Activated CD8-positive, alpha-beta memory T cell treated with anti-CD3 and anti-CD28 coated beads, Interleukin-2, amount 10 ng/mL, durations not matched to agents 7 days and 5 days (primary cell): Measurements from ENCODE around the gene GJA4. TPM values are rescaled to one million over a fixed set of nuclear protein-coding genes. Genes with fewer than 3 reads are reported as not detected.

Experiments
- ATAC-seq: fragments of 150-1000 bp; cut with Tn5 transposase; one replicate; pipeline ENCODE4 v1.10.0; 2021; ENCODE audit warnings: moderate library complexity
- CTCF ChIA-PET: fragments of 350-600 bp; sonication (Branson Sonifier 250); formaldehyde crosslinking; loops from one replicate; lab custom pipeline; 2021; ENCODE audit warnings: antibody characterized with exemption; lab: Charles Lee
- DNase-seq: peaks from one replicate; pipeline ENCODE4 v3.0.0-alpha.2; 2020
- H3K27ac Mint-ChIP-seq: one replicate; pipeline ENCODE4 v1.8.0; 2021; ENCODE audit warnings: mild to moderate bottlenecking, mixed read lengths
- H3K27me3 Mint-ChIP-seq: one replicate; pipeline ENCODE4 v1.8.0; 2021; ENCODE audit warnings: mixed read lengths
- H3K36me3 Mint-ChIP-seq: one replicate; pipeline ENCODE4 v1.8.0; 2021; ENCODE audit warnings: mild to moderate bottlenecking, mixed read lengths
- H3K4me1 Mint-ChIP-seq: one replicate; pipeline ENCODE4 v1.8.0; 2021; ENCODE audit warnings: mixed read lengths
- H3K4me3 Mint-ChIP-seq: one replicate; pipeline ENCODE4 v1.8.0; 2021; ENCODE audit warnings: mild to moderate bottlenecking, moderate library complexity, mixed read lengths
- H3K9me3 Mint-ChIP-seq: one replicate; pipeline ENCODE4 v1.8.0; 2022; ENCODE audit warnings: low read depth, mixed read lengths
- total RNA-seq, 2 experiments: library from RNA; stranded (reverse); gene quantifications; one replicate each; pipeline ENCODE4 v1.2.3, GENCODE V29; 2021

Gene GJA4
- total RNA-seq, 2 experiments from 2014 or later = not detected

DNA sequence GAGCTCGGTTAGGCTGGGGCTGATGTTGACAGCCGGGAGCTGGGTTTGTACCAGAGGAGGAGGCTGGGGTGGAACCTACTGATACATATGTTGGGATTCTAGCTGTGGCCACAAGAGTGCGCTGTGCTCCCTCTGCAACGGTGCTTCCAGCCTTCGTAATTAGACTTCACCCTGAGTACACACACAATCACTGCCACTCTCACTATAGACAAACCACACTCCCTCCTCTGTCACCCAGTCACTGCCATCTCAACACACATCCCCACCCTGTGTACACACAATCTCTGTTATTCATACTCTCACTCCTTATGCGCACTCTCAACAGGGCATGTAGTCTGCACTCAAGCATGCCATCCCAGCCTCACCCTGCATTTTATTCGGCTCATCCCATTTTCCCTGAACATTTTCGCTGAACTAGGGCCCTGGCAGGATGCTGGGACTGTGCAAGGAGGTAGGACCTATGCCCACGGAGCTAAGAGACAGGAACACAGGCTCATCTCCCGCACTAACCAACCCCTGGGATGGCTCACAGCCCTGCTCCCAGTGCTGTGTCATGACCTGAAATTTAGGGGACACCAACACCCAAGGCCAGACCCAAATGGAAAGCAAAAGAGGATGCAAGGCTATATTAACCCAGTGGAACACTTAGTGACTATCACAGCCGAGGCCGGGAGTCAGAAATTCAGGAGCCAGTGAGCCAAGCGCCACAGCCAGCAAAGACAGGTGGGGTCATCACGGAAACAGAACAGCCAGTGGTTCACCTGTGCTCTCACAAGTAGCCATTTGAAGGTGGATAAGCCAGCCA is 6.1 kb upstream of the GJA4 start:
- peak; percentile 76 for DNase-seq
- peaks cover 22% of the 10 kb centered on the region for H3K27me3 Mint-ChIP-seq
- peak; percentile 85 for ATAC-seq
- CTCF ChIA-PET = interaction anchor here (0.8 to 6.7 kb wide), 9 partner anchors 10 to 245 kb away, joined by 3 to 51 read pairs (median 4); partner anchors contain the start of genes SMIM12 and ZMYM6
- no peaks in the 10 kb centered on the region for H3K36me3 Mint-ChIP-seq
- no peak overlapping the region for H3K4me3 Mint-ChIP-seq
- no peak overlapping the region for H3K27ac Mint-ChIP-seq
- H3K4me1 Mint-ChIP-seq = peaks cover 6% of the 10 kb centered on the region
- H3K9me3 Mint-ChIP-seq = no peaks in the 10 kb centered on the region

DNA sequence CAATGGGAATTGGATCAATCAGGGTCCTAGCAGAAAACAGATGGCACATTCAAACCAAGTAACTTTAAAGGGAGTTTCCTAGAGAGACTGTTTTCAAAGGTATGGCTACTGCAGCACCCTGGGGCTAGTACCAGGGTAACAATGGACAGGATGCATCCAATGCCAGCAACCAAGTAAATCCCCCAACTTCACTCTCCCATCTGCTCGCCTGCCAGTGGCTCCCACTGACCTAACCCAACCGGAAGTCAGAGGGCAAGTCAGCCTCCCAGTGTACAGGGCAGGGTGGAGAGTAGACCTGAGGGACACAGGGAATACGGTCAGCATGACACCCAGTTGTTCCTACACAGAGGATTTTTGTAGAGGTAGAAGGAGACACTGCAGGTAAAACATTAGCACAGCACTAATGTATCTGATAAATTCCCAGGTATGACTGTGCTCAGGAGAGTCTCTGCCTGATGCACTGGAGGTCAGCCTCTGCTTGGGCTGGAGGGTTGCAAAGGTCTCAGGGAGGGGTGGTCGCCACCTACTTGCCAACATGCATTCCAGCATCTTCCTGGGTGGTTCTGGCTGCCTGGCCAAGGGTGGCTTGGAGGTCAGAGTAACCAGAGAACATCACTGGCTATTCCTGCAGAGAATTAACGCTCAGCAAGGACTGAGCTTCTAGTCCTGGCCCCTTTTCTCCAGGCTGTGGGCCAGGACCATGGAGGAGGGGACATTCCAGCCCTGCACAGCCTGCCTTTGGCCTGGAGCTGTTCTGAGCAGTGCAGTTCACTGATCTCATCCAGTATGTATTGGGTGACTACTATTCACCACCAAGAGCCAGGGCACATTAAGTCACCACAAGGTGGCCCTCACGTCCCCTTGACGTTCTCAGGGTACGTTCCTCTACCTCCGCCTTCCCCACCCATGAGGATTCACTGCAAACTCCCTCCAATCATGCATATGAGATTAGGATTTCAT is 5.1 kb upstream of the GJA4 start:
- peaks cover 22% of the 10 kb centered on the region for H3K27me3 Mint-ChIP-seq
- no peak for ATAC-seq

DNA sequence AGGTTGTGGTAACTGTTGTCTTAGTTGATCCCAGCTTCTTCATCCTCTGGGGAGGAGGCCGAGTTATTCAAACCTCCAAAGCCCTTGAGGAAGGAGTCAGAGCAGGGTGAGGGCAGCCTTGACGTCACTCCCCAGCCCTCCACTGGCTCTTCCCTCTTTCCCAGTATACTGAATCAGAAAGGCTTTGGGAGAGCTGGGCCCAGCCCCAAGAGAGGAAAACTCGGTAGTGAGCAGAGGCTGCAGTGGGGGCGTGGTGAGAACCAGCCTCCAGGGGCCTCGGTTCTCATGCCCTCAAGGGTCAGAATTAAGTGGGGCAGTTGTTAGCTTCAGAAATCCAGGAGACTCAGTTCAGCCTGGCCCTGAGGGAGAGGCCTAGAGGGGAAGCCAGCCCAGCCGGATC is 1.8 kb upstream of the GJA4 start:
- H3K27ac Mint-ChIP-seq = no peak overlapping the region
- no peaks in the 10 kb centered on the region for H3K36me3 Mint-ChIP-seq
- ATAC-seq = no peak
- H3K27me3 Mint-ChIP-seq = peaks cover 21% of the 10 kb centered on the region
- no peak overlapping the region for H3K4me3 Mint-ChIP-seq
- CTCF ChIA-PET = interaction anchor here (1.4 to 6.7 kb wide), 2 partner anchors 61 to 75 kb away, joined by 5 to 51 read pairs; no protein-coding TSS in a partner anchor
- no peak for DNase-seq
- no peaks in the 10 kb centered on the region for H3K9me3 Mint-ChIP-seq
- H3K4me1 Mint-ChIP-seq = peaks cover 9% of the 10 kb centered on the region

More for the DNA sequence above, 5.1 kb upstream of the GJA4 start:
- H3K36me3 Mint-ChIP-seq = no peaks in the 10 kb centered on the region
- peaks cover 9% of the 10 kb centered on the region for H3K4me1 Mint-ChIP-seq
- no peaks in the 10 kb centered on the region for H3K9me3 Mint-ChIP-seq
- CTCF ChIA-PET = interaction anchor here (0.9 to 6.7 kb wide), 7 partner anchors 9 to 97 kb away, joined by 3 to 51 read pairs (median 4); partner anchors contain the start of gene SMIM12
- no peak overlapping the region for H3K4me3 Mint-ChIP-seq
- peak; percentile 40 for DNase-seq
- H3K27ac Mint-ChIP-seq = no peak overlapping the region

DNA sequence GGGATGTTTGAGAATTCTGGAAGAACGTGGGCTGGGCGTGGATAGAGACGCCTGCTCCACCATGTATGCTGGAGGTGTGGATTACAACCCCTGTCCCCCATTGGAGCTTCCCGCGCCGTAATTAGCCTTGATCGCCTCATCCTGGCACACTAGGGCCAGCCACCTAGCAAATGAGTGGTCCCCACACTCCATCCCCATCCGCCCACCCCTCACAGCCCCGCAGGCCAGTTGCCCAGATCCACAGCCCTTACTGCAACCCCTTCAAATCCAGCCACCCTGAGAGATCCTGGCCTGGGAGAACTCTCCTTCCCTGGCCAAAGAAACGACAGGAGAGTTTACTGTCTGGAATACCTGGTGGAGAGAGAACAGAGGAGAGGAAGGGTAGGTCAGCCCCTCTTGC is 375 bp upstream of the GJA4 start:
- no peak overlapping the region for H3K27ac Mint-ChIP-seq
- H3K4me1 Mint-ChIP-seq = peaks cover 7% of the 10 kb centered on the region
- ATAC-seq (no peak), DNase-seq (no peak)
- peaks cover 21% of the 10 kb centered on the region for H3K27me3 Mint-ChIP-seq
- no peaks in the 10 kb centered on the region for H3K36me3 Mint-ChIP-seq
- no peak overlapping the region for H3K4me3 Mint-ChIP-seq
- H3K9me3 Mint-ChIP-seq = no peaks in the 10 kb centered on the region
- CTCF ChIA-PET = no interaction called here

DNA sequence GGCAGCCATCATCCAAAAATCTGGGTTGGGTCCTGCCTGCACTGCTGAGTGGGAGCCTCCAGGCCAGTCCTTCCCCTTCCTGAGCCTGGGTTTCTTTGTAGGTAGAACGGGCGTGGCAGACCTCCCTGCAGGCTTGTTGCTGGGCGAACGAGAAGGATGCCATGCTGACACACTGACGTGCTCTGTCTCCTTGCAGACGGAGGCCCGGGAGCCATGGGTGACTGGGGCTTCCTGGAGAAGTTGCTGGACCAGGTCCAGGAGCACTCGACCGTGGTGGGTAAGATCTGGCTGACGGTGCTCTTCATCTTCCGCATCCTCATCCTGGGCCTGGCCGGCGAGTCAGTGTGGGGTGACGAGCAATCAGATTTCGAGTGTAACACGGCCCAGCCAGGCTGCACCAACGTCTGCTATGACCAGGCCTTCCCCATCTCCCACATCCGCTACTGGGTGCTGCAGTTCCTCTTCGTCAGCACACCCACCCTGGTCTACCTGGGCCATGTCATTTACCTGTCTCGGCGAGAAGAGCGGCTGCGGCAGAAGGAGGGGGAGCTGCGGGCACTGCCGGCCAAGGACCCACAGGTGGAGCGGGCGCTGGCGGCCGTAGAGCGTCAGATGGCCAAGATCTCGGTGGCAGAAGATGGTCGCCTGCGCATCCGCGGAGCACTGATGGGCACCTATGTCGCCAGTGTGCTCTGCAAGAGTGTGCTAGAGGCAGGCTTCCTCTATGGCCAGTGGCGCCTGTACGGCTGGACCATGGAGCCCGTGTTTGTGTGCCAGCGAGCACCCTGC is 1.4 kb downstream of the GJA4 start:
- H3K27me3 Mint-ChIP-seq = peaks cover 21% of the 10 kb centered on the region
- no peaks in the 10 kb centered on the region for H3K9me3 Mint-ChIP-seq
- H3K4me3 Mint-ChIP-seq = no peak overlapping the region
- DNase-seq (no peak), ATAC-seq (no peak)
- peaks cover 7% of the 10 kb centered on the region for H3K4me1 Mint-ChIP-seq
- no peak overlapping the region for H3K27ac Mint-ChIP-seq
- CTCF ChIA-PET = no interaction called here
- no peaks in the 10 kb centered on the region for H3K36me3 Mint-ChIP-seq

DNA sequence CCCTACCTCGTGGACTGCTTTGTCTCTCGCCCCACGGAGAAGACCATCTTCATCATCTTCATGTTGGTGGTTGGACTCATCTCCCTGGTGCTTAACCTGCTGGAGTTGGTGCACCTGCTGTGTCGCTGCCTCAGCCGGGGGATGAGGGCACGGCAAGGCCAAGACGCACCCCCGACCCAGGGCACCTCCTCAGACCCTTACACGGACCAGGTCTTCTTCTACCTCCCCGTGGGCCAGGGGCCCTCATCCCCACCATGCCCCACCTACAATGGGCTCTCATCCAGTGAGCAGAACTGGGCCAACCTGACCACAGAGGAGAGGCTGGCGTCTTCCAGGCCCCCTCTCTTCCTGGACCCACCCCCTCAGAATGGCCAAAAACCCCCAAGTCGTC is 2.0 kb downstream of the GJA4 start:
- no peak overlapping the region for H3K4me3 Mint-ChIP-seq
- peaks cover 21% of the 10 kb centered on the region for H3K27me3 Mint-ChIP-seq
- CTCF ChIA-PET = no interaction called here
- no peak for DNase-seq
- ATAC-seq = no peak
- H3K27ac Mint-ChIP-seq = no peak overlapping the region
- H3K36me3 Mint-ChIP-seq = no peaks in the 10 kb centered on the region
- H3K4me1 Mint-ChIP-seq = peaks cover 7% of the 10 kb centered on the region
- H3K9me3 Mint-ChIP-seq = no peaks in the 10 kb centered on the region

DNA sequence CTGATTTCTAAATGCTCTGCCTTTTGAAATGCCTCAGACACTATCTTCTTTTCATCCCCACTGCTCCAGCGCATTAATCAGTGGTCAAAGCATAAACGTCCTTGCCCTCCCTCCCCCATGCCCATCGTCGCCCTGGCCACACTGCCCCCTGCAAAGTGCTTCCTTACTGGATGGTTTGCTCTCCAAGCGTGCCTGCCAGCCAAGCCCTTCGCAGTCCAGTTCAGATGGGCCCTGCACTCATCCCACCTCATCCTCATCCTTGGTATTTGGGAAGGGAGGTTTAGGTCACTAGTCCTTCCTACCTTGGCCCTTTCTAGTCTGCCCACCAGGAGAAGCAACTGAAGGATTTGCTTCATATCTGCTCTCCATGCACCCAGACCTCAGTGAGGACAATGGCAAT is 3.1 kb downstream of the GJA4 start:
- CTCF ChIA-PET = interaction anchor here (1.6 kb wide), 1 partner anchor 57 kb away, joined by 7 read pairs; no protein-coding TSS in a partner anchor
- H3K36me3 Mint-ChIP-seq = no peaks in the 10 kb centered on the region
- peaks cover 21% of the 10 kb centered on the region for H3K27me3 Mint-ChIP-seq
- peaks cover 6% of the 10 kb centered on the region for H3K4me1 Mint-ChIP-seq
- DNase-seq (no peak), ATAC-seq (no peak)
- no peak overlapping the region for H3K4me3 Mint-ChIP-seq
- H3K9me3 Mint-ChIP-seq = no peaks in the 10 kb centered on the region
- H3K27ac Mint-ChIP-seq = no peak overlapping the region

DNA sequence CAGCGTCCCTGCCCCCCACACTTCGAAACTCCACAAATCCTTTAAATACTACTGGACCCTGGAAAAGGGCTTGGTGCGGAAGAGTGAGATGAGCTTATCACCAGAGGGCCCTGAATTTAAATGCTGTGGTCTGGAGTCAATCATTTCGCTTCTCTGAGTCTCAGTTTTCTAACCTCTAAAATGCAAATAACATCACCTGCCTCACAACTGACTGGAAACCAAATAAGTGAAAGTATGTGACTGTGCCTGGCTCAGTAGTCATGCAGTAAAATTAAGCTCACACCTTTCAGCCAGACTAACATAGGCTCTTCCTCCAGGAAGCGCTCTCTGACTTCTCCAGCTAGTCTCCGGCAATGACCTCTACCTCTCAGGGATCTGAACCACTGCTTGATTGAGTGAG is 4.2 kb downstream of the GJA4 start:
- no peak for DNase-seq
- Mint-ChIP-seq H3K4me3 (no peak overlapping the region), H3K4me1 (peaks cover 6% of the 10 kb centered on the region), H3K9me3 (no peaks in the 10 kb centered on the region), H3K36me3 (no peaks in the 10 kb centered on the region), H3K27ac (no peak overlapping the region), H3K27me3 (peaks cover 14% of the 10 kb centered on the region)
- CTCF ChIA-PET = interaction anchor here (1.3 to 1.6 kb wide), 3 partner anchors 8 to 56 kb away, joined by 3 to 7 read pairs (median 5); no protein-coding TSS in a partner anchor
- ATAC-seq = no peak

DNA sequence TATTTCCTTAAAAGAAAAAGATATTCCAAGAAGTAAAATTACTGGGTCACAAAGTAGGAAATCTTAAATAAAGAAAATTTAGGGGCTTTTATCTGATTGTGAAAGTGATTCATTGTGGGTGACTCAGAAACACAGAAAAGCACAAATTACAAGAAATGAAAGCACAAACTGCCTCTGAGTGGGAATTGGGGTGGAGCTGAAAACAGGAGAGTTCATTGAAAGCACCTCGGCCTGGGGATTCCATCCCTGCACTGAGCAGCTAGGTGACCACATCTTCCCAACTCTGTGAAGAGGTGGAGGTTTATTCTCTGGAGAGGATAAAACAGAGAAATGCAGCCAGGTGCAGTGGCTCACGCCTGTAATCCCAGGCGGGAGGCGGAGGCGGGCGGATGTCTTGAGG is 7.4 kb downstream of the GJA4 start:
- Mint-ChIP-seq H3K4me3 (no peak overlapping the region), H3K4me1 (peaks cover 3% of the 10 kb centered on the region), H3K27ac (no peak overlapping the region), H3K27me3 (peaks cover 3% of the 10 kb centered on the region), H3K36me3 (peaks cover 2% of the 10 kb centered on the region), H3K9me3 (no peaks in the 10 kb centered on the region)
- CTCF ChIA-PET = no interaction called here
- no peak for DNase-seq
- no peak for ATAC-seq

DNA sequence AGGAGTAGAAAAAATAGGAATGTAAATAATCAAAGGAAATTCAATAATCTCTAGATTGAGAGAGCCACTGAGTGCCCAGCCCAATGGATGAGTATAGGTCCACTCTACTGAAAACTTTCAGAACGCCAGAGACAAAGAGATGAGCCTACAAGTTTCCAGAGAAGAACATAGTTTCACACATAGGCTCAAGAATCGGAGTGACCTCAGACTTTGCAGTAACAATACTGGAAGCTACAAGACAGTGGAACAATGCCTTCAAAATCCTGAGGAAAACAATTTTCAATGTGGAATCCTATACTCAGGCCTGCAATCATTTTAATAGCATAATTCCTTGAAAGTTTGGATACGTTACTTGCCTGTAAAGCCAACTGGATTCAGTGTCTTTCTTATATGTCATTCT is 11.0 kb downstream of the GJA4 start:
- DNase-seq (no peak), ATAC-seq (no peak)
- Mint-ChIP-seq H3K27me3 (peaks cover 3% of the 10 kb centered on the region), H3K36me3 (peaks cover 2% of the 10 kb centered on the region), H3K4me3 (no peak overlapping the region), H3K9me3 (no peaks in the 10 kb centered on the region), H3K27ac (no peak overlapping the region), H3K4me1 (peaks cover 3% of the 10 kb centered on the region)
- CTCF ChIA-PET = no interaction called here

DNA sequence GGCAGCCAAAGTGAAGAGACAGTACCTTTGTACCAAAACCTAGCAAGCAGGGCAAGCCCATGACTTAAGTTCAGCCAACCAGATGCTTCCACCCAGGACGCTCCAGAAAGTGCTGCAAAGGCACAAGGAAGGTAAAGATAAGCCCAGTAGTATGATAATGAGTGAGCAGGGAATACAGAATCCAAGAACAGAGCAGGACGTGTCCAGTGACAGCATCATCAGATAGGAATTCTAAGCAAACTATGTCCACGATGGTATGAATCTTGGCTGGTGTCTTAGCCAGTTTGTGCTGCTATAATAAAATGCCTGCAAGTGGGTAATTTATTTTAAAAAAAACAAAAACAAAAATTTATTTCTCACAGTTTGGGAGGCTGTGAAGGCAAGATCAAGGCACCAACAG is 13.6 kb downstream of the GJA4 start:
- DNase-seq (no peak), ATAC-seq (no peak)
- H3K4me3 Mint-ChIP-seq = no peak overlapping the region
- peaks cover 5% of the 10 kb centered on the region for H3K9me3 Mint-ChIP-seq
- H3K4me1 Mint-ChIP-seq = peaks cover 4% of the 10 kb centered on the region
- CTCF ChIA-PET = no interaction called here
- H3K36me3 Mint-ChIP-seq = peaks cover 3% of the 10 kb centered on the region
- no peak overlapping the region for H3K27ac Mint-ChIP-seq
- H3K27me3 Mint-ChIP-seq = peaks cover 3% of the 10 kb centered on the region

DNA sequence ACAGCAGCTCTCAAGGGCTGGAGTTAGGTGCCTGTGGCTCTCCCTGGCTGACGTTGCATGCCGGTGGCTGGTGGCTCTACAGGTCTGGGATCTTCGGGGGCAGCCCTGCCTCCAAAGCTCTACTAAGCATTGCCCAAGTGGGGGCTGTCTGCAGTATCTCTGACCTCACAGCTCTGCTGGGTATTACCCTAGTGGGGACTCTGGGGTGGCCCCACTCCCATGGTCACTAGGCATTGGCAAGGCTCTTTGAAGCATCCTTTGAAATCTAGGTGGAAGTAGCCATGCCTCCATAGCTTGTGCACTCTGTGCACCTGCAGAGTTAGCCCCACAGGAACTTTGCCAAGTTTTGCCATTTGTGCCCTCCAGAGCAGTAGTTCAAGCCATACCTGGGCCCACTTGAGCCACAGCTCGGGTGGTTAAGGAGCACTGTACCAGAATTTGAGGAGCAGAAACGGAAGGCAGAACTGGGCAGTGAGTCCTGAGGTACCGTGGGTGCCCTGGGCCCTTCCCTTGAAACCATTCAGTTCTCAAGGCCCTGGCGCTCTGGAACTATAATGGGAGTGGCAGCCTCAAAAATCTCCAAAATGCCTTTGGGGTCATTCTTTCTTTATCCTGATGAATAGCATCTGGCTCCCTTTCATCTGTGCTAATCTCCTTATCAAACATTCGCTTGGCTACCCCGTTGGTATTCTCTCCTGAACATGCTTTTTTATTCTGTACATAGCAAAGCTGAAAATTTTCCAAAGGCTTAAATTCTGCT is 15.4 kb downstream of the GJA4 start:
- CTCF ChIA-PET = no interaction called here
- peaks cover 3% of the 10 kb centered on the region for H3K36me3 Mint-ChIP-seq
- DNase-seq (no peak), ATAC-seq (no peak)
- H3K4me1 Mint-ChIP-seq = peaks cover 4% of the 10 kb centered on the region
- peaks cover 5% of the 10 kb centered on the region for H3K9me3 Mint-ChIP-seq
- peaks cover 3% of the 10 kb centered on the region for H3K27me3 Mint-ChIP-seq
- H3K27ac Mint-ChIP-seq = no peak overlapping the region
- no peak overlapping the region for H3K4me3 Mint-ChIP-seq
